Neural progenitor cell (in vitro differentiated cells): ENCODE measurements around the gene FAM131C. TPM values are rescaled to one million over a fixed set of nuclear protein-coding genes. Genes with fewer than 3 reads are reported as not detected.

Experiments
- DNase-seq: peaks from one replicate; pipeline ENCODE4 v3.0.0-alpha.2; 2016; ENCODE audit warnings: low spot score
- H2AFZ ChIP-seq: fragments of 200-600 bp; sonication (generic); replicated peaks from 2 replicates; pipeline ENCODE4 v1.6.1; 2016; ENCODE audit warnings: antibody characterized with exemption
- H3F3A ChIP-seq: fragments of 200-600 bp; sonication (generic); 2 replicates; pipeline ENCODE4 v1.6.1; 2016; ENCODE audit warnings: antibody characterized with exemption, low read depth
- H3K27ac ChIP-seq: fragments of 200-600 bp; sonication (generic); 2 replicates; pipeline ENCODE4 v1.5.1; 2016; ENCODE audit warnings: mild to moderate bottlenecking
- H3K27me3 ChIP-seq: fragments of 200-600 bp; sonication (generic); 2 replicates; pipeline ENCODE4 v1.6.1; 2016; ENCODE audit warnings: mild to moderate bottlenecking, moderate library complexity
- H3K36me3 ChIP-seq: fragments of 200-600 bp; sonication (generic); 2 replicates; pipeline ENCODE4 v1.5.1; 2016
- H3K4me1 ChIP-seq: fragments of 200-600 bp; sonication (generic); 2 replicates; pipeline ENCODE4 v1.6.1; 2016; ENCODE audit warnings: mixed run types
- H3K4me2 ChIP-seq: fragments of 200-600 bp; sonication (generic); 2 replicates; pipeline ENCODE4 v1.6.1; 2016
- H3K4me3 ChIP-seq: fragments of 200-600 bp; sonication (generic); 2 replicates; pipeline ENCODE4 v1.5.1; 2016
- H3K79me2 ChIP-seq: fragments of 200-600 bp; sonication (generic); 2 replicates; pipeline ENCODE4 v1.6.1; 2016; ENCODE audit warnings: low read depth
- H3K9ac ChIP-seq: fragments of 200-600 bp; sonication (generic); 2 replicates; pipeline ENCODE4 v1.6.1; 2016
- H3K9me3 ChIP-seq: fragments of 200-600 bp; sonication (generic); 2 replicates; pipeline ENCODE4 v1.5.1; 2016; ENCODE audit warnings: low read depth
- H4K20me1 ChIP-seq: fragments of 200-600 bp; sonication (generic); 2 replicates; pipeline ENCODE4 v1.6.1; 2016; ENCODE audit warnings: low read depth
- H3K27ac Mint-ChIP-seq: 3 replicates; pipeline ENCODE4 v1.8.0; 2021; ENCODE audit warnings: mixed read lengths
- H3K27me3 Mint-ChIP-seq: 2 replicates; pipeline ENCODE4 v1.8.0; 2022; ENCODE audit warnings: low read depth, mild to moderate bottlenecking, inconsistent platforms, moderate library complexity, mixed read lengths; ENCODE audit not compliant: insufficient read depth
- H3K36me3 Mint-ChIP-seq: 3 replicates; pipeline ENCODE4 v1.8.0; 2021; ENCODE audit warnings: mixed read lengths
- H3K4me1 Mint-ChIP-seq: 3 replicates; pipeline ENCODE4 v1.8.0; 2021; ENCODE audit warnings: mixed read lengths
- H3K4me3 Mint-ChIP-seq: 3 replicates; pipeline ENCODE4 v1.8.0; 2021; ENCODE audit warnings: mild to moderate bottlenecking, moderate library complexity, mixed read lengths
- H3K9me3 Mint-ChIP-seq: 3 replicates; pipeline ENCODE4 v1.8.0; 2020; ENCODE audit warnings: mixed read lengths
- EZH2 ChIP-seq: fragments of 200-600 bp; sonication (generic); IDR thresholded peaks from 2 replicates; pipeline ENCODE4 v1.6.1; 2017; ENCODE audit warnings: antibody characterized with exemption, mild to moderate bottlenecking, moderate library complexity
- EZH2phosphoT487 ChIP-seq: fragments of 200-600 bp; sonication (generic); IDR thresholded peaks from 2 replicates; pipeline ENCODE4 v1.6.1; 2017; ENCODE audit warnings: antibody characterized with exemption
- total RNA-seq: library from RNA; depleted of rRNA; stranded (reverse); fragments of >200 nt; gene quantifications from 2 replicates; pipeline ENCODE4 v1.2.3, GENCODE V29; 2015; ENCODE audit warnings: low replicate concordance
- TF ChIP-seq, protein P1 (sequence below): fragments of 200-600 bp; sonication (generic); IDR thresholded peaks from 2 replicates; pipeline ENCODE4 v1.5.1; 2017; ENCODE audit warnings: antibody characterized with exemption, mild to moderate bottlenecking

The FAM131C gene
- total RNA-seq, 1 donor from 2014 or later = 0.13 TPM

DNA sequence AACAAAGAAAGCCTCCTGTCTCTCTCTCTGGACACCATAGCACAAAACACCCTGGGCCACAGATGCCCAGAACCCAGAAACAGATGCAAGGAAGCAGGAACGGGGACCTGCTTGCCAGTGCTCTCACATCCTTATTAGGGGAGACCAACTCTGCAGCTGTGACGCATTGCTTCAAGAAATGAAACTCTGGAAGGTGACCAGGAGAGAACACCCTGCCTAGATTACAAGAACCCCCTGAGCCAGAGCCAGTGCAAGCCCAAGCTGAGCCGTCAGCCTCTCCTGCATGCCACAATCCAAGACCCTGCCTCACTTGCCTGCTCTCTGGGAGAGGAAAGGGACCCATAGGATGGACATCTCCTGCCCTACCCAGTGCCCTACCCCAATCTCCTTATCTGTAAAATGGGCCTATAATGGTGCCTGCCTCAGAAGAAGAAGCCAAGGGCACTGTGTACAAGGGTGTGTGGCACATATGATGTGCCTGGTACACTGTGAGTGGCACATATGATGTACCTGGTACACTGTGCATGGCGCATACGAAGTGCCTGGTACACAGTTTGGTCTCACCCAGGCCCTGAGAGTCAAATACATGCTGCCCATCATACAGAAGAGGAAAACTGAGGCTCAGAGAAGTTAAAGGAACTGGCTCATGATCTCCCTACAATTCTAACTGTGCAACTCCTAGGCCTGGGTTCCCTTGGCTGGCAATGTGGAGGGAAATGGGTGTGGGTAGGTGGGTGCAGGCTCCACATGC, 16.8 kb upstream of the FAM131C start:
- Histone ChIP-seq H3K27me3 (no peaks in the 10 kb centered on the region), H3K9ac (no peak overlapping the region), H3K4me1 (peaks cover 17% of the 10 kb centered on the region), H4K20me1 (no peaks in the 10 kb centered on the region), H3K4me3 (no peak overlapping the region), H3K79me2 (no peaks in the 10 kb centered on the region), H3F3A (peaks cover 11% of the 10 kb centered on the region), H3K27ac (no peak overlapping the region), H3K4me2 (no peak overlapping the region), H2AFZ (no peak overlapping the region), H3K36me3 (no peaks in the 10 kb centered on the region), H3K9me3 (no peaks in the 10 kb centered on the region)
- H3K36me3 Mint-ChIP-seq = no peaks in the 10 kb centered on the region
- TF ChIP-seq EZH2 = no peak
- TF ChIP-seq, protein P1, sequence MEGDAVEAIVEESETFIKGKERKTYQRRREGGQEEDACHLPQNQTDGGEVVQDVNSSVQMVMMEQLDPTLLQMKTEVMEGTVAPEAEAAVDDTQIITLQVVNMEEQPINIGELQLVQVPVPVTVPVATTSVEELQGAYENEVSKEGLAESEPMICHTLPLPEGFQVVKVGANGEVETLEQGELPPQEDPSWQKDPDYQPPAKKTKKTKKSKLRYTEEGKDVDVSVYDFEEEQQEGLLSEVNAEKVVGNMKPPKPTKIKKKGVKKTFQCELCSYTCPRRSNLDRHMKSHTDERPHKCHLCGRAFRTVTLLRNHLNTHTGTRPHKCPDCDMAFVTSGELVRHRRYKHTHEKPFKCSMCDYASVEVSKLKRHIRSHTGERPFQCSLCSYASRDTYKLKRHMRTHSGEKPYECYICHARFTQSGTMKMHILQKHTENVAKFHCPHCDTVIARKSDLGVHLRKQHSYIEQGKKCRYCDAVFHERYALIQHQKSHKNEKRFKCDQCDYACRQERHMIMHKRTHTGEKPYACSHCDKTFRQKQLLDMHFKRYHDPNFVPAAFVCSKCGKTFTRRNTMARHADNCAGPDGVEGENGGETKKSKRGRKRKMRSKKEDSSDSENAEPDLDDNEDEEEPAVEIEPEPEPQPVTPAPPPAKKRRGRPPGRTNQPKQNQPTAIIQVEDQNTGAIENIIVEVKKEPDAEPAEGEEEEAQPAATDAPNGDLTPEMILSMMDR = no peak
- no peak for TF ChIP-seq EZH2phosphoT487
- no peak for DNase-seq
- H3K9me3 Mint-ChIP-seq = no peaks in the 10 kb centered on the region
- peaks cover 16% of the 10 kb centered on the region for H3K27me3 Mint-ChIP-seq
- no peak overlapping the region for H3K4me3 Mint-ChIP-seq
- H3K27ac Mint-ChIP-seq = no peak overlapping the region
- peaks cover 31% of the 10 kb centered on the region for H3K4me1 Mint-ChIP-seq

DNA sequence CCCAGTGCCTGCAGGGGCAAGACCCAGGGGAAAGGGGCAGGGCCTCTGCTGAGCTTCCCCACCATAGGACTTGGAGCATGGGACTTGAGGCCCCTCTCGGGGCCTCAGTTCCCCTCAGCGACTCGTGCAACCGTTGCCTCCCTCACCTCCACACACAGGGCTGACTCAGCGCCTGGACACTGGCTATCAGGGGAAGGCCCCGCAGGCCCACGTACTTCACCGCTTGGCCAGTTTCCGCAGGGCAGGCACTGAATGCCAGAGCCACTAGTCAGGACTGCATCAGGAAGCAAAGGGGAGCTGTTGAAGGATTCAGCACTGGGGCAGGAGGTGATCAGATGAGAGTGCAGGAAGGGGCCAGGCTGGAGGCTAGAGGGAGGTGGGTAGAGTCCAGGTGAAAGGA, 15.5 kb upstream of the FAM131C start:
- no peak overlapping the region for H3K4me2 ChIP-seq
- H2AFZ ChIP-seq = no peak overlapping the region
- H3K4me1 Mint-ChIP-seq = peaks cover 28% of the 10 kb centered on the region
- H3K36me3 ChIP-seq = no peaks in the 10 kb centered on the region
- H4K20me1 ChIP-seq = no peaks in the 10 kb centered on the region
- no peaks in the 10 kb centered on the region for H3K36me3 Mint-ChIP-seq
- no peaks in the 10 kb centered on the region for H3K79me2 ChIP-seq
- no peak for DNase-seq
- H3K9me3 ChIP-seq = no peaks in the 10 kb centered on the region
- peak overlapping the region; percentile 28 for H3K27ac Mint-ChIP-seq
- no peak overlapping the region for H3K27ac ChIP-seq
- no peak overlapping the region for H3K4me3 Mint-ChIP-seq
- no peak for TF ChIP-seq EZH2
- no peak for TF ChIP-seq EZH2phosphoT487
- TF ChIP-seq, protein P1 = no peak
- no peak overlapping the region for H3K9ac ChIP-seq
- H3F3A ChIP-seq = peaks cover 9% of the 10 kb centered on the region
- H3K4me1 ChIP-seq = peaks cover 15% of the 10 kb centered on the region
- no peaks in the 10 kb centered on the region for H3K9me3 Mint-ChIP-seq
- H3K27me3 Mint-ChIP-seq = peaks cover 13% of the 10 kb centered on the region
- H3K4me3 ChIP-seq = no peak overlapping the region
- no peaks in the 10 kb centered on the region for H3K27me3 ChIP-seq

DNA sequence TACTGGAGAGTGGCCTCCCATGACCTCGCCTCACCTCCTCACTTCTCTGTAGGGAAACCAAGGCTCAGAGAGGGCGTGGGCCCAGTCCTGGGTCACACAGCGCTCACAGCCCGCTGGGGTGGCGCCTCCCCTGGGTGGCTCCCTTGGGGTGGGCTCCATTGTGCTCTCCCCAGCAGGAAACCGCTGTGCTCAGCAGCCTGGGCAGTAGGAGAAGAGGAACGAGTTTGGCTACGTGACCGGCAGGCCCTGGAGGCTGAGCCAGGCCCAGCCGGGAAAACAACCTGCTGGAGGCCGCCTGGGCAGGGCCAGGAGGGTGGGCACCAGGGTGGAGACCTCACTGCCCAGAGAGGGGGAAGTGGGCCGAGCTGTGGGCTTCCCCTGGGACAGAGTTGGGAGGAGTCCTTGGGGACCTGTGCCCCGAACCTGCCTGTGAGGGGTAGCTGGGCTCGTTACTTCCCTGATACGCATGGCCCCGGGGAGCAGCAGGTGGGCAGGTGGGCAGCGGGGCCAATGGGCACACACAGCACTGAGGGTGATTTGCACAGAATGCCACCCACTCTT, 15.0 kb upstream of the FAM131C start:
- Mint-ChIP-seq H3K36me3 (no peaks in the 10 kb centered on the region), H3K9me3 (no peaks in the 10 kb centered on the region), H3K27ac (peak overlapping the region; percentile 60), H3K4me1 (peaks cover 22% of the 10 kb centered on the region), H3K27me3 (peaks cover 9% of the 10 kb centered on the region), H3K4me3 (no peak overlapping the region)
- no peak overlapping the region for H3K9ac ChIP-seq
- H3K27ac ChIP-seq = no peak overlapping the region
- no peak overlapping the region for H2AFZ ChIP-seq
- H3F3A ChIP-seq = peaks cover 3% of the 10 kb centered on the region
- no peaks in the 10 kb centered on the region for H3K79me2 ChIP-seq
- peaks cover 10% of the 10 kb centered on the region for H3K4me1 ChIP-seq
- no peak for DNase-seq
- no peak overlapping the region for H3K4me2 ChIP-seq
- H3K27me3 ChIP-seq = no peaks in the 10 kb centered on the region
- no peaks in the 10 kb centered on the region for H3K9me3 ChIP-seq
- H3K4me3 ChIP-seq = no peak overlapping the region
- TF ChIP-seq EZH2phosphoT487 (no peak), EZH2 (no peak)
- TF ChIP-seq, protein P1 = no peak
- H3K36me3 ChIP-seq = no peaks in the 10 kb centered on the region
- no peaks in the 10 kb centered on the region for H4K20me1 ChIP-seq
